Activated naive CD8-positive, alpha-beta T cell treated with anti-CD3 and anti-CD28 coated beads for 36 hours (primary cell): ENCODE measurements around the gene FOSB. TPM values are rescaled to one million over a fixed set of nuclear protein-coding genes. Genes with fewer than 3 reads are reported as not detected.
"Not testable (repeated sequence)": the region's sequence is repeated elsewhere in the genome, so short reads cannot be mapped to it uniquely, and the experiment has no call there.

ENCODE experiments used
- DNase-seq: peaks from one replicate; pipeline ENCODE4 v3.0.0; 2021
- H3K27ac Mint-ChIP-seq: one replicate; pipeline ENCODE4 v1.8.0; 2022; ENCODE audit warnings: mild to moderate bottlenecking, moderate library complexity, mixed read lengths
- H3K27me3 Mint-ChIP-seq: one replicate; pipeline ENCODE4 v1.8.0; 2022; ENCODE audit warnings: mild to moderate bottlenecking, mixed read lengths
- H3K36me3 Mint-ChIP-seq: one replicate; pipeline ENCODE4 v1.8.0; 2021; ENCODE audit warnings: mild to moderate bottlenecking, mixed read lengths
- H3K4me1 Mint-ChIP-seq: one replicate; pipeline ENCODE4 v1.8.0; 2021; ENCODE audit warnings: mixed read lengths
- H3K4me3 Mint-ChIP-seq: one replicate; pipeline ENCODE4 v1.8.0; 2022; ENCODE audit warnings: mild to moderate bottlenecking, moderate library complexity, mixed read lengths
- H3K9me3 Mint-ChIP-seq: one replicate; pipeline ENCODE4 v1.8.0; 2022; ENCODE audit warnings: mixed read lengths
- total RNA-seq, 2 experiments: library from RNA; stranded (reverse); gene quantifications; one replicate each; pipeline ENCODE4 v1.2.3, GENCODE V29; 2021

FOSB gene
- total RNA-seq, 2 experiments from 2014 or later = 9.7 to 10.5 TPM

GRCh38 chr19:45508861-45509691 lies 41.3 kb downstream of the FOSB start:
- H3K4me3 Mint-ChIP-seq = peak overlapping the region; percentile 89

GRCh38 chr19:45509692-45510015 lies 41.9 kb downstream of the FOSB start:
- H3K4me3 Mint-ChIP-seq = peak overlapping the region; percentile 89
- H3K36me3 Mint-ChIP-seq = peaks cover 6% of the 10 kb centered on the region
- no peaks in the 10 kb centered on the region for H3K9me3 Mint-ChIP-seq
- peaks cover 55% of the 10 kb centered on the region for H3K4me1 Mint-ChIP-seq
- no peak for DNase-seq
- H3K27ac Mint-ChIP-seq = peak overlapping the region; percentile 63
- H3K27me3 Mint-ChIP-seq = no peaks in the 10 kb centered on the region

More at GRCh38 chr19:45508861-45509691, 41.3 kb downstream of the FOSB start:
- H3K27me3 Mint-ChIP-seq = no peaks in the 10 kb centered on the region
- peaks cover 52% of the 10 kb centered on the region for H3K4me1 Mint-ChIP-seq
- H3K36me3 Mint-ChIP-seq = peaks cover 6% of the 10 kb centered on the region
- DNase-seq = peak; percentile 44
- H3K9me3 Mint-ChIP-seq = no peaks in the 10 kb centered on the region
- H3K27ac Mint-ChIP-seq = peak overlapping the region; percentile 91

GRCh38 chr19:45510352-45510751 lies 42.6 kb downstream of the FOSB start:
- not testable (repeated sequence) for H3K36me3 Mint-ChIP-seq, H3K4me3 Mint-ChIP-seq, H3K9me3 Mint-ChIP-seq, H3K27me3 Mint-ChIP-seq, DNase-seq
- Mint-ChIP-seq H3K27ac (peak overlapping the region; percentile 63), H3K4me1 (peaks cover 59% of the 10 kb centered on the region)

GRCh38 chr19:45511074-45511473 lies 43.3 kb downstream of the FOSB start:
- Mint-ChIP-seq H3K27ac (peak overlapping the region; percentile 51), H3K9me3 (no peaks in the 10 kb centered on the region), H3K36me3 (peaks cover 12% of the 10 kb centered on the region), H3K27me3 (no peaks in the 10 kb centered on the region), H3K4me3 (peak overlapping the region; percentile 7), H3K4me1 (peaks cover 57% of the 10 kb centered on the region)
- DNase-seq = no peak

- Mint-ChIP-seq H3K4me3 (no peak overlapping the region), H3K27ac (peak overlapping the region; percentile 48), H3K27me3 (no peaks in the 10 kb centered on the region), H3K9me3 (no peaks in the 10 kb centered on the region), H3K4me1 (peaks cover 61% of the 10 kb centered on the region), H3K36me3 (peaks cover 18% of the 10 kb centered on the region)
- DNase-seq = no peak
Observed at GRCh38 chr19:45512881-45513483, 45.2 kb downstream of the FOSB start.

GRCh38 chr19:45514376-45515051 lies 46.7 kb downstream of the FOSB start:
- Mint-ChIP-seq H3K36me3 (peaks cover 20% of the 10 kb centered on the region), H3K27ac (peak overlapping the region; percentile 87), H3K9me3 (no peaks in the 10 kb centered on the region), H3K27me3 (no peaks in the 10 kb centered on the region), H3K4me1 (peaks cover 56% of the 10 kb centered on the region), H3K4me3 (peak overlapping the region; percentile 42)
- no peak for DNase-seq

- Mint-ChIP-seq H3K9me3 (no peaks in the 10 kb centered on the region), H3K4me3 (peak overlapping the region; percentile 42), H3K27ac (peak overlapping the region; percentile 87), H3K27me3 (no peaks in the 10 kb centered on the region), H3K36me3 (peaks cover 21% of the 10 kb centered on the region), H3K4me1 (peaks cover 50% of the 10 kb centered on the region)
- no peak for DNase-seq
Observed at GRCh38 chr19:45515081-45515624, 47.4 kb downstream of the FOSB start.

- H3K4me3 Mint-ChIP-seq = no peak overlapping the region
- peak overlapping the region; percentile 87 for H3K27ac Mint-ChIP-seq
- peaks cover 44% of the 10 kb centered on the region for H3K4me1 Mint-ChIP-seq
- no peaks in the 10 kb centered on the region for H3K27me3 Mint-ChIP-seq
- DNase-seq = no peak
- no peaks in the 10 kb centered on the region for H3K9me3 Mint-ChIP-seq
- H3K36me3 Mint-ChIP-seq = peaks cover 22% of the 10 kb centered on the region
Observed at GRCh38 chr19:45515807-45516401, 48.1 kb downstream of the FOSB start.

- Mint-ChIP-seq H3K27ac (peak overlapping the region; percentile 34), H3K27me3 (no peaks in the 10 kb centered on the region), H3K36me3 (peaks cover 22% of the 10 kb centered on the region), H3K4me1 (peaks cover 34% of the 10 kb centered on the region), H3K9me3 (no peaks in the 10 kb centered on the region), H3K4me3 (no peak overlapping the region)
- DNase-seq = no peak
Observed at GRCh38 chr19:45517238-45517637, 49.4 kb downstream of the FOSB start.

- Mint-ChIP-seq H3K4me3 (no peak overlapping the region), H3K9me3 (no peaks in the 10 kb centered on the region), H3K4me1 (peaks cover 32% of the 10 kb centered on the region), H3K36me3 (peaks cover 20% of the 10 kb centered on the region), H3K27me3 (no peaks in the 10 kb centered on the region), H3K27ac (peak overlapping the region; percentile 34)
- DNase-seq = no peak
Observed at GRCh38 chr19:45517641-45518468, 50.1 kb downstream of the FOSB start.

GRCh38 chr19:45518469-45518826 lies 50.7 kb downstream of the FOSB start:
- peaks cover 30% of the 10 kb centered on the region for H3K4me1 Mint-ChIP-seq

GRCh38 chr19:45522010-45522941 lies 54.5 kb downstream of the FOSB start:
- Mint-ChIP-seq H3K4me3 (no peak overlapping the region), H3K27me3 (no peaks in the 10 kb centered on the region), H3K4me1 (peaks cover 11% of the 10 kb centered on the region), H3K27ac (no peak overlapping the region), H3K36me3 (peaks cover 24% of the 10 kb centered on the region), H3K9me3 (no peaks in the 10 kb centered on the region)
- DNase-seq = no peak

More at GRCh38 chr19:45518469-45518826, 50.7 kb downstream of the FOSB start:
- Mint-ChIP-seq H3K4me3 (no peak overlapping the region), H3K27me3 (no peaks in the 10 kb centered on the region), H3K9me3 (no peaks in the 10 kb centered on the region), H3K27ac (no peak overlapping the region), H3K36me3 (peaks cover 20% of the 10 kb centered on the region)
- no peak for DNase-seq

GRCh38 chr19:45523642-45524256 lies 56.0 kb downstream of the FOSB start:
- Mint-ChIP-seq H3K4me3 (no peak overlapping the region), H3K27me3 (no peaks in the 10 kb centered on the region), H3K4me1 (peaks cover 19% of the 10 kb centered on the region), H3K27ac (peak overlapping the region; percentile 71), H3K36me3 (peaks cover 28% of the 10 kb centered on the region), H3K9me3 (no peaks in the 10 kb centered on the region)
- peak; percentile 78 for DNase-seq
